ENCODE data around the gene EPB41L2. TPM values are rescaled to one million over a fixed set of nuclear protein-coding genes. Genes with fewer than 3 reads are reported as not detected.

The EPB41L2 gene
- total RNA-seq, 1 experiment from 2014 or later: 74.8 TPM

DNA sequence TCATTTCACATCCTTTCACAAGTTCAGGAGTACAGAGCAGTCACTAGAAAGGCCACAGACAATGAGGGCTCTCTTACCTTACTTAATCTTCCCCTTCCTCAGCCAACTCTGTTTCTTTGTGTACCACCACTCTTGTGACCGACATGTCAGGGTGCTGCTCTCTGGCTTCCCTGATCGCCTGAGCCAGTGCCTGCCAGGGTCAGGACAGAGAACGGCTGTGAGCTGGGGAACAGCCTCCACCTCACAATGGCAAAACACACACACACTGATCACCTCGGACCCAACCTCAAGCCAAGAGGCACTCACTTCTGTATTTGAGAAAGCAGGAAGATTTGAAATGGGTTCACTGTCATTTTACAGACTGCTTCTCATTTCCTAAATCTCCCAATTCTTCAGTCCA is 205.0 kb downstream of the EPB41L2 start:
- TF ChIP-seq RAD21 (IDR thresholded peaks at IDR 0.05; ENCODE audit: low read depth): no peak
- TF ChIP-seq CBX3 (IDR thresholded peaks at IDR 0.05; ENCODE audit: low read depth): no peak
- TF ChIP-seq SIN3A (IDR thresholded peaks at IDR 0.05; ENCODE audit: low read depth): no peak
- TF ChIP-seq EZH2 (IDR thresholded peaks at IDR 0.05): no peak
- no peak for TF ChIP-seq FOSL1 (IDR thresholded peaks at IDR 0.05; ENCODE audit: low read depth)
- POLR2A ChIA-PET: no interaction called here

GRCh38 chr6:130853555-130854183 is 209.4 kb downstream of the EPB41L2 start:
- intact Hi-C loops (cut with micrococcal nuclease): no loop called here
- no peak overlapping the region for H3K9ac ChIP-seq (ENCODE audit: low read length)
- no peak overlapping the region for H3K4me2 ChIP-seq (ENCODE audit: low read length)
- H3K9me2 ChIP-seq (ENCODE audit: insufficient read depth): no peaks in the 10 kb centered on the region
- no peak for DNase-seq (ENCODE audit: low read depth, low spot score)
- no peak overlapping the region for H3K4me3 ChIP-seq (replicated peaks in 1 of 2; ENCODE audit: low read depth in 1 of 2, low read length in 2 of 2)
- ChIA-PET CTCF (no interaction called here), POLR2A (no interaction called here), RAD21 (ENCODE audit: low non-redundant PET in 1 of 2, low total read pairs in 2 of 2, uncharacterized antibody in 2 of 2, unreplicated experiment in 2 of 2) (no interaction called here)
- no peaks in the 10 kb centered on the region for H3K36me3 ChIP-seq (ENCODE audit: control insufficient read depth in 1 of 2, insufficient read depth in 2 of 2, low read length in 2 of 2)
- H3K27me3 ChIP-seq (ENCODE audit: insufficient read depth, low read length): no peaks in the 10 kb centered on the region
- no peak overlapping the region for H3K27ac ChIP-seq (ENCODE audit: low read depth, low read length)
- H3K79me2 ChIP-seq (ENCODE audit: insufficient read depth, low read length): no peaks in the 10 kb centered on the region
- H3K4me1 ChIP-seq (ENCODE audit: control insufficient read depth in 1 of 2, insufficient read depth in 2 of 2, low read length in 2 of 2): peaks cover 0 to 5% of the 10 kb centered on the region in 2 experiments; a peak in 1 of 4 replicates
- ATAC-seq: no peak
- no TSS peak for BruUV-seq (replicated peaks)
- H3K9me3 ChIP-seq (ENCODE audit: control insufficient read depth in 1 of 2, insufficient read depth in 1 of 2, low read depth in 1 of 2, low read length in 2 of 2): no peaks in the 10 kb centered on the region
- no peaks in the 10 kb centered on the region for H4K20me1 ChIP-seq (ENCODE audit: insufficient read depth)
- no peak overlapping the region for H2AFZ ChIP-seq (ENCODE audit: low read depth, low read length, poor library complexity, severe bottlenecking)
- TF ChIP-seq EGR1 (IDR thresholded peaks at IDR 0.05; ENCODE audit: low read depth): no peak
- TF ChIP-seq POLR2A (IDR thresholded peaks at IDR 0.05; ENCODE audit: borderline replicate concordance, extremely low read depth, insufficient read depth, insufficient read length): no peak
- TF ChIP-seq JUND (IDR thresholded peaks at IDR 0.05): no peak
- TF ChIP-seq ELF1 (IDR thresholded peaks at IDR 0.05; ENCODE audit: borderline replicate concordance, low read depth): no peak
- no peak for TF ChIP-seq EZH2 (IDR thresholded peaks at IDR 0.05)
- TF ChIP-seq, protein P1, sequence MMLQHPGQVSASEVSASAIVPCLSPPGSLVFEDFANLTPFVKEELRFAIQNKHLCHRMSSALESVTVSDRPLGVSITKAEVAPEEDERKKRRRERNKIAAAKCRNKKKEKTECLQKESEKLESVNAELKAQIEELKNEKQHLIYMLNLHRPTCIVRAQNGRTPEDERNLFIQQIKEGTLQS (IDR thresholded peaks at IDR 0.05): no peak
- TF ChIP-seq SP1 (IDR thresholded peaks at IDR 0.05; ENCODE audit: low read depth): no peak
- no peak for TF ChIP-seq CEBPB (IDR thresholded peaks at IDR 0.05; ENCODE audit: low read depth)
- TF ChIP-seq SRF (IDR thresholded peaks at IDR 0.05; ENCODE audit: low read depth): no peak
- no peak for TF ChIP-seq FOSL1 (IDR thresholded peaks at IDR 0.05; ENCODE audit: low read depth)
- no peak for TF ChIP-seq TCF7L2 (IDR thresholded peaks at IDR 0.05; ENCODE audit: borderline replicate concordance, extremely low read depth, insufficient read depth, insufficient read length)
- no peak for TF ChIP-seq EZH2phosphoT487 (IDR thresholded peaks at IDR 0.05; ENCODE audit: borderline replicate concordance)
- TF ChIP-seq, protein P2, sequence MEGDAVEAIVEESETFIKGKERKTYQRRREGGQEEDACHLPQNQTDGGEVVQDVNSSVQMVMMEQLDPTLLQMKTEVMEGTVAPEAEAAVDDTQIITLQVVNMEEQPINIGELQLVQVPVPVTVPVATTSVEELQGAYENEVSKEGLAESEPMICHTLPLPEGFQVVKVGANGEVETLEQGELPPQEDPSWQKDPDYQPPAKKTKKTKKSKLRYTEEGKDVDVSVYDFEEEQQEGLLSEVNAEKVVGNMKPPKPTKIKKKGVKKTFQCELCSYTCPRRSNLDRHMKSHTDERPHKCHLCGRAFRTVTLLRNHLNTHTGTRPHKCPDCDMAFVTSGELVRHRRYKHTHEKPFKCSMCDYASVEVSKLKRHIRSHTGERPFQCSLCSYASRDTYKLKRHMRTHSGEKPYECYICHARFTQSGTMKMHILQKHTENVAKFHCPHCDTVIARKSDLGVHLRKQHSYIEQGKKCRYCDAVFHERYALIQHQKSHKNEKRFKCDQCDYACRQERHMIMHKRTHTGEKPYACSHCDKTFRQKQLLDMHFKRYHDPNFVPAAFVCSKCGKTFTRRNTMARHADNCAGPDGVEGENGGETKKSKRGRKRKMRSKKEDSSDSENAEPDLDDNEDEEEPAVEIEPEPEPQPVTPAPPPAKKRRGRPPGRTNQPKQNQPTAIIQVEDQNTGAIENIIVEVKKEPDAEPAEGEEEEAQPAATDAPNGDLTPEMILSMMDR (IDR thresholded peaks at IDR 0.05 in 2 of 3, conservative IDR thresholded peaks at IDR 0.05 in 1 of 3; ENCODE audit: borderline replicate concordance in 1 of 3, insufficient read depth in 1 of 3, low read depth in 2 of 3, low read length in 2 of 3): no peak
- TF ChIP-seq YY1 (IDR thresholded peaks at IDR 0.05; ENCODE audit: extremely low read depth, insufficient replicate concordance, low read depth, low read length): no peak
- TF ChIP-seq MAX (IDR thresholded peaks at IDR 0.05): no peak

More for the DNA sequence above, 205.0 kb downstream of the EPB41L2 start:
- DNase-seq (ENCODE audit: low read depth, low spot score) (no peak), ATAC-seq (no peak)
- ChIA-PET CTCF (no interaction called here), RAD21 (ENCODE audit: low non-redundant PET in 1 of 2, low total read pairs in 2 of 2, uncharacterized antibody in 2 of 2, unreplicated experiment in 2 of 2) (no interaction called here)
- Histone ChIP-seq H4K20me1 (ENCODE audit: insufficient read depth) (no peaks in the 10 kb centered on the region), H3K4me3 (replicated peaks in 1 of 2; ENCODE audit: low read depth in 1 of 2, low read length in 2 of 2) (no peak overlapping the region), H3K79me2 (ENCODE audit: insufficient read depth, low read length) (no peaks in the 10 kb centered on the region), H3K4me1 (ENCODE audit: control insufficient read depth in 1 of 2, insufficient read depth in 2 of 2, low read length in 2 of 2) (no peaks in the 10 kb centered on the region), H3K9me2 (ENCODE audit: insufficient read depth) (no peaks in the 10 kb centered on the region), H3K36me3 (ENCODE audit: control insufficient read depth in 1 of 2, insufficient read depth in 2 of 2, low read length in 2 of 2) (no peaks in the 10 kb centered on the region), H3K9ac (ENCODE audit: low read length) (no peak overlapping the region), H3K4me2 (ENCODE audit: low read length) (no peak overlapping the region), H3K27me3 (ENCODE audit: insufficient read depth, low read length) (no peaks in the 10 kb centered on the region), H3K9me3 (ENCODE audit: control insufficient read depth in 1 of 2, insufficient read depth in 1 of 2, low read depth in 1 of 2, low read length in 2 of 2) (no peaks in the 10 kb centered on the region), H2AFZ (ENCODE audit: low read depth, low read length, poor library complexity, severe bottlenecking) (no peak overlapping the region), H3K27ac (ENCODE audit: low read depth, low read length) (no peak overlapping the region)
- no TSS peak for BruUV-seq (replicated peaks)
- intact Hi-C loops (cut with micrococcal nuclease): no loop called here
